Stimulated activated naive CD4-positive, alpha-beta T cell (primary cell): ENCODE results near the gene TET2.

Experiments used
- DNase-seq, 6 experiments: peaks; one replicate each; lab custom pipeline; 2025; lab: John Stamatoyannopoulos, UW

Gene TET2

DNA sequence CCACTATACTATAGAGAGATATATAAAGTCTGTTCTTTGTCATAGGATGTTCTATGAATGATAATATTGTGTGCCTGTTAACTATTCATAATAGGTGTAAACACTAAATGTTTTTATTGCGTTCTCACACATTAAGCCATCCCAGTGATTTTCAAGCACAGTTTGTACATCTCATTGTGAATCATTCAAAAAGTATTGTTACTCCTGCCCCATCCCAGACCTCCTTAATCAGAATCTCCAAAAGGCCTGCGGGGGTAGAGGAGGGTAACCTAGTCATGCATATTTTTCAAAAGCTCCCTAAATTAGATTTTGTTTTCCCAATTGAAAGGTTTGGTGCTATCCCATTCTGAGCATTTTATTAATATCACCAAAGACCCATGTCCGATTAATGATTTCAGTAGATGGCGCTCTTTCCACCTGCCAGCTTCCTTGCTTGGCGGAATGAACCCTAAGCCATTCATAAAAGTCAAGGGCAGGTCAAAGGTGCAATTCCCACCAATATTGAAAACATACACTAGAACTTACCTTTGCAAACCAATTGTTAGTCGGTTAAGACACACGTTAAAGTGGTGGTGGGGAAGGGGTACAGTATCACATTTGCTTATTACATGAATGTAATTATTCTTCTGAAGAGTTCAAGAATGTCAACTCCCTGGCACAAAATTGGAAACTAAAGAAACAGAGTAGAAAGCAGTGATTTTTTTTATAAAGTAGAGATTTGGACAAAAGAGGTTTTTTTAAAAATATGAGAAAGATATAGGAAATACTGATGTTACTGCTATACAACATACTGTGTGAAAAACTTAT, 5.8 kb upstream of the TET2 start:
- DNase-seq, result peak in 5 of 6 experiments; percentile 16 to 60 (median 33)

DNA sequence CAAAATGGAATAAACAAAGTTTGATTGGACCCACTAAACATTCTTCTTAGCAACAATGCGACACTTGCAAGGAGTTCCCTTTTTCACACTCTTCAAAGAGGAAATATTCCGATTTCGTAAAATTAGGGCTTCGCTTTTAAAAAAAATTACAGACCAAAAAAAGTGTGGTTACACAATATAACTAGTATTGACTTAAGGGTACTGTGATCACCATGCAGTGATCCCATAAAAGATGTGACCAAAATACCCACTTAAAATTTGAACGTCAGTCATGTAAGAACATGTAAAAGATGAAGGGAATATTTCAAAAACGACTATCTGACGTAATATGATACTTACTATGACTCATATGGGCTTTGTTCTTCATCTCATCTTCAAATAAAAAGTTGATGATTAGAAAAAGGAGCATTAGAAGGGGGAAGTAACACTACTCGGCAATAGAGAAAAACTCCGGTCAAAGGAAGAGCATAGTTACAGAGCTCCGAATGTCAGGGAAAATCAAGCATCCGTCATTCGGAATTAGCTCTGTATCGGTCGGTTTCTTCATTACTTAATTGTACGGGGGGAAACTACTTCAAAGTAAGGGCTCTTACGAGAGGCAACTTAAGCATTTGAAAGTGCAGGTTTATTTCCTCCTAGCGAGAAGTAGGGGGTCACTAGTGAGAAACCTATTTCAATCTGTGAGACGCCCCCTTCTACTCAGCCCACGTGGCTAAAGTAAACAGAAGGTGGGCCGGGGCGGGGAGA, 1.3 kb upstream of the TET2 start:
- DNase-seq, result peak in 3 of 6 experiments; percentile 27 to 45 (median 30)

DNA sequence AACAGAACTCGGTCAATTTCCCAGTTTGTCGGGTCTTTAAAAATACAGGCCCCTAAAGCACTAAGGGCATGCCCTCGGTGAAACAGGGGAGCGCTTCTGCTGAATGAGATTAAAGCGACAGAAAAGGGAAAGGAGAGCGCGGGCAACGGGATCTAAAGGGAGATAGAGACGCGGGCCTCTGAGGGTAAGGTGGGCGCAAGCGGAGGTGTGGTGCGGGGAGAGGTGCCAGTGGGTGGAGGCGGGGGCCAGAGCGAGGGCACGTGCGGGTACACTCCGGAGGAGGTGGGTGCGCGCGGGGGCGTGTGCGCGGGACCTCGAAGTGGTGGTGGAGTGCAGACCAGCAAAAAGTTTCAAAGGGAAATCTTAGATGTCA, 787 bp upstream of the TET2 start:
- peak in 5 of 6 experiments; percentile 17 to 55 (median 38) for DNase-seq

DNA sequence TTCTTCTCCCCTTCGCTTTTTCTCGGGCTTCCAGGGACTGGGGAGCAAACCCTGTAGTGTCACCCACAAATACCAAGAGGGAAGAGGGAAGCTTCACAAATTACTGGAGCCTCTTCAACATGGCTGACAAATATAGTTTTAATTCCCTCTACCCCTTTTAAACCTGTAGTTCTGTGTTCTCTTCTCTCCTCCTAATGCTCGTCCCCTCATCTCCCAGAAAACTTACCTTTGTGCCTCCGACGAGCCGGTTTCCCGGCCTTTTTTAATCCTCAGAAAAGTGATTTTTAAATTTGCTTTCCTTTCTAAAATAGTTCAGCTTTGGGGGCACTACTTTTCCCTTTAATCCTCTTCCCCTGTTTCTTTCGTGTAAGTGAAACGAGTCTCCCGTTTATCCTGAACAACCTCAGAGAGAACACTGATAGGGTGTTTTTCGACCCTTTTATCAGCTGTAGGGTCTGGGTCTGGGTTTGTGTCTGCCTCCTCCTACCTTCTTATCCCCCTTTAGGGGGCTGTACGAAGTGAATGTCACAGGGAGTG, 408 bp downstream of the TET2 start:
- DNase-seq, result no peak

DNA sequence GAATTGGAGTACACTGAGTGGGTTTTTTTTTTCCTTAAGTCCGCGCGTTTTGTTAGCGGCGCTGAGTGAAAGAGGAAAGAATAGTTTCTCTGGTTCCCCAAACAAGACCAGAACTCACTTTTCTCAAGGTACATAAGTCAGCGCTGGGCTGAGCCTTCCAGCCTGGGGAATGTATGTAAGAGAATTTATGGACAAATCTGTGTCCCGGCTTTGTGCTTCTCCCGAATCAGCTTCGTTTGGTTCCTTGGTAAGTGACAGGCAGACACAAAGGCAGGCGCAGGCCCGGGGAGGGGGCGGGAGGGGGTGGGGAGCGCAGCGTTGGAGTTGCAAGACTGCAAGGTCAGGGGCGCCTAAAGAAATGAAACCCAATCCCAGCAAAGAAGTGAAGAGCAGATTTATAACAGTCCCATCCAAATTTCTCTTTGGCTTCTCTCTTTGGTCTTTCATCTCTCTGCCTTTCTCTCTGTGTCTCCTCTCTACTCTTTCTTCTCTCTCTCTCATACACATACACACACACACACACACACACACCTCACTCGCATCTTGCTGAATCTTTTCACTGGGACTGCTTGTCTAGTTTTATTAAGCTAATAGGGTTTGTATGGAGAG, 981 bp downstream of the TET2 start:
- DNase-seq, result peak in 5 of 6 experiments; percentile 4 to 50 (median 14)

DNA sequence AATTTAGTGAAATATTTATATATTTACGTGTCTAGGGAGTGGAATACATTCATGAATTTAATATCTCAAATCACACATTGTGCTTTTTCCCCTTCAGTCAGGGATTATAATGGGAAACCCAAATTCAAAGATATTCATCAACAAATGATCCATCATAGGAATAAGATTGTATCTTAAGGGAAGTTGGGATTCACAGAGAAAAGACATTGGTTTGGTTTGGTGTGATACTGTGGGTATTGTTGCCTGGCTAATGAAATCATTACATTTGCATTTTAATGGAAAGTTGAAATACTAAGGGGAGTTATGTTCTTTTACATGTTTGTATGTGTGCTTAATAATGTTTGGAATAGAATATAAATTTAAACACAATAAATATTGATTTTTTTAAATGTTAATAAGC, 1.7 kb downstream of the TET2 start:
- DNase-seq, result no peak

DNA sequence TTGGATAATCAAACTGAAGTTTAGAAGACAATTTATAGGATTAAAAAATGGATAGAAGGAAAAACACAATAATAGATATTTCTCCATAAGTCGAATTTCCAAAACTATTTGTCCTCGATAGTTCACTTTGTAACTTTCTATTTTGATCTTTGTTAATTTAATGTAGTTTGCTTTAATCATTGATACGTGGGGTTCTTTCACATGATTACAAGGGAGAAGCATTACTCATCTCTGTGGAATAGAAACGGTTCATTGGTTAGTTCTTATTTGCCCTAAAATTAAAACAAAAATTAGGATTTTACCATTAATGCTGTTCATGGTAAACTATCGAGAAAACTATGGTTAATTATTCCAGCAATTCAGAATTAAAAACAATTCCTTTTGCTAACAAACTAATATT, 2.1 kb downstream of the TET2 start:
- no peak for DNase-seq

DNA sequence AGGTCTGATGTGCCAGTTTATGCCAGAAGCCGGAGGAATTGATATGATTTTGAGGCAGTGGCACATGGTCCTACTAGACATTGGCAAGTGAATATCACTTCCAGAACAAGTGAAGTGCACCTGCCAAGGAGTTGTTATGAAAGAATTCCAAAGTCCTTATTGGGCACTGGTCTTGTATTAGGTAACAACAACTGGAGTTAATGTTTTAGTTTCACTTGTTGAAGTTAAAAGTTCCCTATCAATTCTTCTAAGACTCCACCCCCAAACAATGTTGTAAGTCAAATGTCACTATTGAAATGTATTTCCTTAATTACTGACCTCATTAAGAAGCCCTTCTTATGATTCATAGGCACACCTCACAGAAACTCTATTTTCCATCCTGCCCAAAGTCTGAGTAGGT, 3.1 kb downstream of the TET2 start:
- DNase-seq, result no peak

DNA sequence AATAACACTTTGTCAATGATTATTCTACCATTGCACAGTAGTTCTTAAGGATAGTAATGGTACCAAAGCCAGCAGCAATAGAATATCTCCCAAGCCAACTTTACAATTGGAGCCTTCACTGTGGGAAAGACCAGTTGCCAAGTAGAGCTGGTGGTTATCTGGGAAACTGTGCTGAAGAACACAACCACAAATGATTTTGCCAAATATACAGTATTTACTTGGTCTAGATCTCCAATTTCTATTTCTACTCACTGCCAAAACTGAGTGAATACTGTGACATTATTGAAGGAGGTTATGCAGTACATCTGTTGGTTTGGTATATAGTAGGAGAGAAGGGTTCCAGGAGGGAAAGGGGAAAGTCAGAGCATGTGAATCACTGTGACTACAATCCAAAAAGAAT, 3.8 kb downstream of the TET2 start:
- DNase-seq, result no peak

DNA sequence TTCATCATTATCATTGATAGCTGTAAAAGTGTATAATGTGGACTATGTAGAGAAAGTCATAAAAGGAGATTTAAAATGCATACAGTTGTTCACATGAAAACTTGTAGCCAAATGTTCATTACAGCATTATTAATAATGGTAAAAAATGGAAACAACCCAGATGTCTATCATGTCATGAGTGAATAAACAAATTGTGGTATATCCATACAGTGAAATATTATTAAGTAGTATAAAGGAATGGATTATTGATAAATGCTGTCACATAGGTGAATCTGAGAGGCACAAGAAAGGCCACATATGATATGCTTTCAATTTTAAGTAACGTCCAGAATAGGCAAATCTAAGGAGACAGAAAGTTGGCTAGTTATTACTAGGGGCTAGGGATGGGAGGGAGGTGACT, 7.1 kb downstream of the TET2 start:
- DNase-seq, result no peak

DNA sequence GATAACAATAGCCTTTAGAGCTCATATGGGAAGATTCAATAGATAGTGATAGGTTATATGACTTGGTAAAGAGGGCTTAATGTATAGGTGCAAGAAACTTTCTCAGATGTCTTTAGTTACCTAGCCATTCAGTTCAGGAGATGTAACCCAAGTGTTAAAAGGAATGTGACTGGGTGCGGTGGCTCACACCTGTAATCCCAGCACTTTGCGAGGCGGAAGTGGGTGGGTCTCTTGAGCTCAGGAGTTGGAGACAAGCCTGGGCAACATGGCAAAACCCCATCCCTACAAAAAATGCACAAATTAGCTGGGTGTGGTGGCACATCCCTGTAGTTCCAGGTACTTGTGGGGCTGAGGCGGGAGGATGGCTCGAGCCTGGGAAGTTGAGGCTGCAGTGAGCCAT, 7.9 kb downstream of the TET2 start:
- DNase-seq, result no peak

DNA sequence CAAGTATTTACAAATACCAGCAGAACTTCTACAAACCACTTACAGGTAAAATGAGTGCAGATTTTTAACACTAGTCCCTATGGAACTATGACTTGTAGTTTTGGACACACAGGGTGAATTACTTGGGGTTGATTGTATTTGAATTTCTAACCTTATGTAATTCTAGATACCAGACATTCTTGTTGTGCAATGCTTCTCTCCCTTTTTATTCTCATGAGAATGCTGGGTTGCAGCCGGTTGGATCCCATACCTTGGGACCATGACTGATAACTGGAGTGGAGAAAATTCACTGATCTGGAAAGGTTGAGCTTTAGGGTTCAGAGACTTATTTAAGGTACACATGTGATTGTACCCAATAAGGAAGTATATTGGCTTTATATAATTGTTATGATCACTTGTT, 8.8 kb downstream of the TET2 start:
- DNase-seq, result no peak

DNA sequence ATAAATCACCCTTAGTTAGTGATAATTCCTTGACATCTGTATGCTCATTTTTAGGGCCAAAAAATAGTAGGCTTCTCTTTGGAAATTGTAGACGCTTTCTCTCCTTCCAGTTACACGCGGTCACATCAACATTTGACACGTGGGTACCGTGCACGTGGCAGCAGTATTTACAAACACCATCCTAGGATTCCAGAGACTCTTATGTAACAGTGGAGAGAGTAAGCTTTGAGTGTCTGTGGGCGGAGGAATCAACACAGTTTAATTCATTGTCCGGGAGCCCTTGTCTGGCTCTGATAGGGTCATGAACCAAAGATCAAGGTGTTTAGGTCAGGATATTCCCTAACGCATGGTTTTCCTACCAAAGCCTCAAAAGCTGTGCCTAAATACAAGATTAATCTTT, 12.2 kb downstream of the TET2 start:
- no peak for DNase-seq

DNA sequence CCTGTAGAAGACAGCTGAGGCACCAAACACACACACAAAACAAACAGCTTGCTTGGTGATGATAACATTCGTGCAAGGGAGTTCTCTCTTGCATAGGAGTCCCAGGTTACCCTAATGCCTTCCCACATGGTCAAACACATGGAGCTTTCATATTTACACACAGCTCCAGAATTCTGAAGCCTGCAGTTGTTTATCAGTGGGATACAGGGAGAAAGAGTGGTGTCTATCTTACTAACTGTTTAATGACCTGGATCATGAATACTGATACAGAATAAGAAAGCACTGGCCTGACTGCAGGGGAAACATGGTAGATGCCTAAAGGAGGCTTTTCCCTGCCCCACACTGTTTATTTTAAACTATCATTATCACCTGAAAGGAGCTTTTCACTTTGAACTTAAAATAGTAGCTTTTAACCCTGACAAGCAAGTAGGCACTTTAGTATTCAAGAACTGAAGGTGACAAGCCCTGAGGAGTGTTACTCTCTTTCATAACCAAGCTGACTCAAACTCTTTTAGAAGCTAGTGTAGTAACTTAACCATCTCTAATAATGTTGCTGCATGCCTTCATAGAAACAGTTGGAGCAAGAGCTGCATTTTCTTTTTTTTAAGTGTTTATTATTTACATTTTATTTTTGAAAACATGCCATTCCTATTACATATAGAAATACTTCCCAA, 15.6 kb downstream of the TET2 start:
- DNase-seq, result no peak

DNA sequence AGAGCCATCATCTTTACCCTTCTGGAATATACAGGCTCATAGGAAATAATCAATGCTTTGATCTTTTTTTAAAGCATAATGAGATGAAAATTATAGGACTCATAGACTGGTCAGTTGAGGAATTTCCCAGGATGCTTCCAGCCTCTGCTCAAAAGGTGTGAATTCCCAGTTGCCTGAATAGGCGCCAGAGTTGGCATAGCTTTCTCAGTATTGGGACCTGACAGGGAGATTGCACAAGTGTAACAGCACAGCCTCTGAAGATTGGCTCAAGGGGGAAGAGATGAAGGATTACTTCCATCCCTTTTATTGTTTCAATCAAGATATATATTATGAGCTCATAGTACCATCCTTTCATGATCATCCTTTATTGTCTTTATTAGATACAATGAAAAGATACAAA, 17.9 kb downstream of the TET2 start:
- DNase-seq, result no peak

DNA sequence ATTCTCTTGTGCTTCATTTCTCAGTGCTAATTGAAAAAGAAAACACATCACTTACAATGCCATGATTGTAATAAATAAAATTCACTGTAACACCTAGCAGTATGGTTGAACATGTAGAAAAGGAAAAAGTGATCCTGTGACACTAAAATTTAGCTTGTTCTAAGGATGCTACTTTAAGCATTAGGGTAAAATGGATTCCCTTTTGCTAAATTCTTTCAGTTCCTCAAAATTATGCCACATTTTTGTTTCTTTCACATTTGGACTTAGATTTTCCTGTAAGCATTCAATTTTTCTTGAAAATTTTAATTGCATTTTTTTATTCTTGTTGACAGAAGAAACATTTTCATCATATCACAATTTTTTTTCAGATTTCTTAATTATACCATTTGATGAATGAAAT, 19.4 kb downstream of the TET2 start:
- no peak for DNase-seq

DNA sequence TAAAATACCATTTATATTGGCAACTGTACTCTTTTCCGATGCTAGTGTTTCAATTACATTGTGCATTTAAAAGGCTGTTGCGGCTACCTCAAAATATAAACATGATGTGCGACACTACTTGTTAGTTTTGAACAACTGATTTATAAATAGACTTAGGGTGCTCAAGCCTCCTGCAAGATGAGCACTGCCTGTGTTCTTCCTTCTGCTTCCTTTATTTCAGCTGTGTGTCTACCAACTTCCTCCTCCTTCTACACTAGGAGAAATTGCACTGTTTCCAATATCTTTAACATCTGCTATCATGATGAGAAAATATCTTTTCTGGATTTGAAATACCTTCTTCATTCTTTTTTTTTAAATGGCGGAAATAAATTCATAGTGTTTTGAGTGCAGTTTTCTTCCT, 24.0 kb downstream of the TET2 start:
- no peak for DNase-seq

DNA sequence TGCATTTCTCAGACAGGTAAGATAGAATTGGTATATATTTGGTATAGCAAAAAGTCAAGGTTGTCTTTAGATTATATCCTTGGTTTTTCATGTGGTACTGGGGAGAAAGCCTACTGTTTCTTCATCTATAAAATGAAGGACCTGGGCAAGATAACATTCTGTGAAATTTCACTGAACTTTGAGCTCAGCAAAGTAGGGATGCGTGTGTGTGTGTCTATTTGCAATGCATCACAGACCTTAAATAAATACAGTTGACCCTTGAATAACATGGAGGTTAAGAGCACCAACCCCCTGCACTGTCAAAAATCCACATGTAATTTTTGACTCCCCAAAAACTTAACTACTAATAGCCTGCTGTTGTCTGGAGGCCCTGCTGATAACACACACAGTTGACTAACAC, 25.2 kb downstream of the TET2 start:
- DNase-seq, result no peak

DNA sequence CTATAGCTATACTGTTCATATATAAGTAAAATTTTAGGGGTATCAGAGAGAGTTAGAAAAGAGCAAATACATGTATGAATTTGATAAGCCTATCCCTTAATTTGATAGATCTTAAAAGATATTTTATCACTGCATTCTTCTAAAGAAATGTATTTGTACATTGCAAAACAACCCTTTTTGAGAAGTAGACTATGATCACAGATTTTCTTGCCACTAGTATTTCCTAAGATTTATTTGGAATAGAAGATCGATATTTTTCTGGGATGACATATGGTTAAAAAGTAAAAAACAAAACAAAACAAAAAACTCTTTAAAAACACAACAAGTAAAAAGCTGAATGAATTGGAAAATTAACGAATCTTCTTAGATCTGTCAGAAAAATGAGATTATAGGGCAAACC, 27.4 kb downstream of the TET2 start:
- DNase-seq, result no peak

DNA sequence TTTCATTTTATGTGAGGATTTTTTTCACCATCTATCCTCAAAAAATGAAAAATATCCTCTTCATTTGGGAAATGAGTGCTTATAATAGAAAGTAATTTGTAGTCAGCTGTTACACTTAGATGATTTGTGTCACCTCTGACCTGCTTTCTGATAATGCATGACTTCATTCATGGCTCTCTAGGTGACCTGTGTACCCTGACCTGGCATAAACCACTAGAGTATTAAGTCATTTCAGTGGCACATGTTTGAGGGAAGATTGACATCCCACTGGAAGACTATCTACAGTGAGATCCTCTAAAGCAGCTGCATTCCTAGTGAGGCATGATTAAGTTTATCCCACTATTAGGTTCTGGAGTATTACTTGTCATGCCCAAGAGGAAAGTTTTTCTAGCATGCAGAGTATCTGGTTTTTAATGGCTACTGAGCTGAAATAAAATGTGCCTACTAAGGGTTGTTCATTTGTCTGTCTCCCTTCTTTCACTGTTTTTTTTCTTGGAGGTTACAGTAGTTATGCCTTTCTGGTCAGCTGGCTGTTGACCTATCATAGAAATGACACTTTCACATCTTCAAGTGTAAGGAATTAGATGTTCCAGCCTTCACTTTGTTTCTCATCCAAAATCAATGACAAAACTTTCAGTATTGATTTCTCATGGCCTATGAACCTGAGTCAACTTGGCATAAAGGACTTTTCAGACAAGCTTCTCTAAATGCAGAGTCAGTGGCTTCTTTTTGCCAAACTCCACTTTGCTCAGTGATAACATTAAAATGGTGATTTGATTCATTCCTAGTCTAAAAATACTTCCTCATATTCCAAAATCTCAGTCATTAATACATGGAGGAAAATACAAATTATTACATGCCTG, 33.1 kb downstream of the TET2 start:
- DNase-seq, result no peak

DNA sequence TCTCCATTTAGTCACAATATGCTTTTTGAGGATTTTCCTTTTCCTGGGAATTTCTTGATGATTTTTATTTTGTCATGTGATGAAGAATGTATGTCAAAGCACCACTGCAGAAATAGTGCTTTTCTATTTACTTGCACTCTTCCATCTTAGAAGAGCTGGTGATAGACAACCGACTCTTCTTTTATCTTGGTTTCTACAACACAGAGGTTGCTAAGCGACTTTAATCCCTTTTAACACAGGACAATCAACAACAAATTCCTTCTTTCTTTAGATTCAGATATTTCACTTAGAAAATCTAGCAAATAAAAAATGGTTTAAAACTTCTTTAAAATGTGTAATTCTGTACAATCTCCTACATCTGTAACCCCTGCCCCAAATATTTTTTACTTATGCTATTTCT, 34.6 kb downstream of the TET2 start:
- DNase-seq, result no peak
